Coronary artery (tissue), 2 donors: ENCODE measurements around the gene QPRT.
A peak's percentile ranks its signal among the peaks of the same experiment; 100 is the strongest.
"Not testable (repeated sequence)": the region's sequence is repeated elsewhere in the genome, so short reads cannot be mapped to it uniquely, and the experiment has no call there.

Experiments used
- DNase-seq: peaks from one replicate; pipeline ENCODE4 v3.0.0-alpha.2; 2017; ENCODE audit warnings: low spot score
- H3K27ac ChIP-seq, 2 donors: fragments of 200-600 bp; sonication (generic); one replicate each; pipeline ENCODE4 v1.5.1; 2016 to 2019
- H3K4me3 ChIP-seq: fragments of 200-600 bp; sonication (generic); 2 replicates; pipeline ENCODE4 v1.5.1; 2016; ENCODE audit warnings: mild to moderate bottlenecking, moderate library complexity
- TF ChIP-seq, protein P1 (sequence below): fragments of 200-600 bp; sonication (generic); IDR thresholded peaks from one replicate; pipeline ENCODE4 v1.5.1; 2019; ENCODE audit warnings: antibody characterized with exemption

The QPRT gene

DNA sequence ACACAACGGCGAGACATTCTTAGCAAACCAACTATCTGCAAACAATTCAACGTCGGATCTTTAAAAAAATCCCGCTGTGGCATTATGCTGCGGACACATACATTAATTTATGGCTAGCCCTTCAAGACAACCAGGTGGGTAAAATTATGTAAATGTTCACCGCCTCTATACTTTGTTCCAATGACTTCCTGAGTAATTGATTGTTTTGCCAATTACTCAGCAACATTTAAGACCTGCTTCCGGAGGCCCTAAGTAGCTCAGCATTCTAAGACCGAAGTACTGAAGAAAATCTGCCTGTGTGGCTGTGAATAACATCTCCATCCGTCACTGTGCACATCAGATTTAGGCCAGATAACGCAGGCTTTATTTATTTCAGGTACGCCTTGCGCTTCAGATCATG is 23.3 kb downstream of the QPRT start:
- no peak for DNase-seq
- Histone ChIP-seq H3K4me3 (no peak overlapping the region), H3K27ac (no peak overlapping the region)
- TF ChIP-seq, protein P1, sequence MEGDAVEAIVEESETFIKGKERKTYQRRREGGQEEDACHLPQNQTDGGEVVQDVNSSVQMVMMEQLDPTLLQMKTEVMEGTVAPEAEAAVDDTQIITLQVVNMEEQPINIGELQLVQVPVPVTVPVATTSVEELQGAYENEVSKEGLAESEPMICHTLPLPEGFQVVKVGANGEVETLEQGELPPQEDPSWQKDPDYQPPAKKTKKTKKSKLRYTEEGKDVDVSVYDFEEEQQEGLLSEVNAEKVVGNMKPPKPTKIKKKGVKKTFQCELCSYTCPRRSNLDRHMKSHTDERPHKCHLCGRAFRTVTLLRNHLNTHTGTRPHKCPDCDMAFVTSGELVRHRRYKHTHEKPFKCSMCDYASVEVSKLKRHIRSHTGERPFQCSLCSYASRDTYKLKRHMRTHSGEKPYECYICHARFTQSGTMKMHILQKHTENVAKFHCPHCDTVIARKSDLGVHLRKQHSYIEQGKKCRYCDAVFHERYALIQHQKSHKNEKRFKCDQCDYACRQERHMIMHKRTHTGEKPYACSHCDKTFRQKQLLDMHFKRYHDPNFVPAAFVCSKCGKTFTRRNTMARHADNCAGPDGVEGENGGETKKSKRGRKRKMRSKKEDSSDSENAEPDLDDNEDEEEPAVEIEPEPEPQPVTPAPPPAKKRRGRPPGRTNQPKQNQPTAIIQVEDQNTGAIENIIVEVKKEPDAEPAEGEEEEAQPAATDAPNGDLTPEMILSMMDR = no peak

DNA sequence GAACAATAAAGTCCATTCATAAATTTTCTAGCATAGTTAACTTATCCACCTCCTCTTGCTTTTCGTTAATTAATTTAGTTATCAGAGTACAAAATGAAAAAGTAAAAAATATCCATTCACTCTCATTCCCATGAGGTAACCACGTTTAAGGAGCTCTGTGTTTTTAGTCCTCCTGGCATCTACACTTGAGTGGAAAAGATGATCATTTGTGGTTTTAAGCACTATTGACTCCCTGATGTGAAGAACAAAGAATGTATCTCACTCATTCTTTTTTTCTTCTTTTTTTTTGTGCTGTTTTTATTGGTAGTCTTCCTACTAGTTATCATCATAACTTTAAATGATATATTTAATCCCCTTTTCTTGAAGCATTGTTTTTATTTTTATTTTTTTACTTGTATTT is 26.1 kb downstream of the QPRT start:
- no peak for DNase-seq
- no peak overlapping the region for H3K4me3 ChIP-seq
- H3K27ac ChIP-seq = no peak overlapping the region
- TF ChIP-seq, protein P1 = no peak

DNA sequence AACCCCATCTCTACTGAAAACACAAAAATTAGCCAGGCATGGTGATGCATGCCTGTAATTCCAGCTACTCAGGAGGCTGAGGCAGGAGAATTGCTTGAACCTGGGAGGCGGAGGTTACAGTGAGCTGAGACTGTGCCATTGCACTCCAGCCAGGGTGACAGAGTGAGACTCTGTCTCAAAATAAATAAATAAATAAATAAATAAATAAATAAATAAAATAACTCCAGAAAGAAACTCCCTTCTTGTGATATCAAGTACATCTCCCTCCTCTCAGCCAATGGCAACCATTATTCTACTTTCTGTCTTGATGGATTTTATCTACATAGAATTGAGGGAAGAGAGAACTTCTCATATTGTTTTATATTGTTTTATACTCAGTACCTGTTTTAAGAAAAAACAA is 28.2 kb downstream of the QPRT start:
- not testable (repeated sequence) for H3K4me3 ChIP-seq, DNase-seq, H3K27ac ChIP-seq

DNA sequence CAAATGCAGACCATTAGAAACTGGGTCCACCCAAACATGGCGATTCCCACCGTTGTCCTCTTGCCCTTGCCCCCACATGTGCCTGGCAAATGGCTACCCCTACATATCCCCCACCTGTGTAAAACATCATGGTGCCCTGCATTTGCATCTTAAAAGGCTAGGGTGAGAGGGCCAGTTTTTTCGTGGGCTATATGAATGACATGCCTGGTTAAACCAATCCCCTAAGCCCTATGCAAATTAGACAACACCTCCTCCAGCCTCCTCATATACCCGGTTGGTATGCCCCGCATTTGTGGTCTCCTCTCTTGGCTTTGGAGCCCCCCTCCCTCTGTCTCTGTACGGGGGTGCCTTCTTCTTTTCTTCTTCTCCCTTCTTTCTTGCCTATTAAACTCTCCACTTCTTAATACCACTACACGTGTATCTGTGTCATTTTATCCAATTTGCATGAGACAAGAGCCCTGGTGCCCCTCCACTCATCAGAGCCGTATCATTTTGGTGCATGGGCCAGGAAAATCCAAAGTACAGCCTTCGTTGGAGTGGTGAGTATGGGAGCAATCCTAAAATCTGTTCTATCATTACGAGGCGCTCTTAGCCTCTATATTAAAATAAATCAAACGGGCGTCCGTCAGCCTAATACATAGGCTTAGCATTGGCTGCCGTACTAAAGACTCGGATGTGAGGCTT is 30.1 kb downstream of the QPRT start:
- TF ChIP-seq, protein P1 = no peak
- H3K27ac ChIP-seq = no peak overlapping the region
- no peak overlapping the region for H3K4me3 ChIP-seq
- no peak for DNase-seq

DNA sequence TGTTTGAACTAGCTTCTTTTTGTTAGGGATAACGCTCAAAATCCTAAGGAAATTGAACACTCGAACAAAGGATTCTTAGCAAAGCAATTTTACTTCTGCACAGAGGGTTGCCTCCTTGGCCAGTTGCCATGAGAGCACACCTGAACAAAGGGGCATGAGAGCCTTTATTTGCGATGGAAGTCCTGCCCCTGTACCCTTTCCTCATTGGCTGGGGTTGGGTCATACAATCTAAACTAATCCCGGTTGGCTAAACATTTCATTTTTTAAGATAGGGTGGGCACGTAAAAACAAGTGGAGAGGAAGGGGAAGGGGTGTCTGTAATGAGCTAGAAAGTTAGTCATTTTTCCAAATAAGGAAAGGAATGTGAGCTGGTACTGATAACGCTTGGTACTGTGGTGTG is 30.7 kb downstream of the QPRT start:
- not testable (repeated sequence) for H3K4me3 ChIP-seq, H3K27ac ChIP-seq, DNase-seq

DNA sequence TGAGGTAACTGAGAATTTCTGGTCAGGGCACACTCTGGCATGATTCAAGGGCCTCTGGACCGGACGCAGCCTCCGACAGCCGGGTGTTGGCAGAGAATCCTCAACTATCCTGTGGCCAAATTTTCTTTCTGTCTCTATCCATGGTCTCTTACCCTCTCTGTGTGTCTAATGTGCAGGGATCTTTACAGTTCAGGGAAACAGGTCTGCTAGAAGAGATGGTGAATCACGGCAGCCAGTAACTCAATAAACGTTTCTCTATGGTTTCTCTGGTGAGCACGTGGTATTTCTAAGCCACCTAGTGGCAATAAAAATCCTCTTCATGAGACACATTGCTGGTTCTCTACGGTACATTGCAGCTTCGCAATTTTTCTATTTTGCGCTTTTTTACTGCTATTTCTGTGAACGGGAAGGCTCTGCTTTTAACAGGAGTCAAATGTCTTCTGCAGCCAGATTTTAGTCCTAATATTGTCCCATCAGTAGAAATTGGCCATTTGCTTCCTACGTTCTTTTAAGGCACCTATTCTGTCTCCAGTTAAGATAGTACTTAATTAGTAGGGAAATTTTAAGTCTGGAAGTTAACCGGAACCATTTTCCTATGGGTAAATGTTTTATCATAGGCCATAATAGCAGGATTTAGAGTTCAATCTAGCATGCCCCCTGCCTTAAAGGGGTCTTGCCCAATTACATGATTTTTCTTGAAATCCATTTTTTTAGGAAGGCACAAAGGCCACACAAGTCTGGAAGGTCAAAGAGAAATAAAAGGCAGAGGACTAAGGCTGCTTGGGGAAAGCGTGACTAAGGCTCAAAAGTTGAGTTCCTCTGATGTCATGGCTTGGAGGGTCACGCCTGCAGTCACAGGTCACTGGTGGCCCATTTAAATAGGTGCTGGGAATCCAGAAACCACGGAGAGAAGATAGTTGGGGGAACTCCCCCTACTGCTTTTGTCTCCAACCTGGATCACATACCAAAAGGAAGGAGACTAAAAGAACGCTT is 31.5 kb downstream of the QPRT start:
- TF ChIP-seq, protein P1 = peak; percentile 28
- no peak overlapping the region for H3K4me3 ChIP-seq
- no peak overlapping the region for H3K27ac ChIP-seq
- no peak for DNase-seq

DNA sequence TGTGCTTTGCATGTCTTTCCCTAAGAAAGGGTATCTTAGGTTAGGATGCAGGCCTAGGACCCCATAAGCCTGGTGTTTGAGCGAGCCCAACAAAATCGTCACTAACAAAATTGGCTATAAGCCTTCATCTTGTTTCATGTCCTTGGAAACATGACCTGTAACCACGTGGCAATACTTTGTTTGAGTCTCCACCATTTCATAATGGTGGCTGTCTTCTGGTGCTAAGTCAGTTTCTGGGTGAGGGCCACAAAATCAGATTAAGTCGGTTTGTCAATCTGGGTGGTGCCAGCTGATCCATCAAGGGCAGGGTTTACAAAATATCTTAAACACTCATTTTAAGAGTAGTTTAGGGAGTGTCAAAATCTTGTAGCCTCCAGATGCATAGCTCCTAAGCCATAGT is 33.8 kb downstream of the QPRT start:
- Histone ChIP-seq H3K27ac (no peak overlapping the region), H3K4me3 (no peak overlapping the region)
- TF ChIP-seq, protein P1 = no peak
- DNase-seq = no peak

DNA sequence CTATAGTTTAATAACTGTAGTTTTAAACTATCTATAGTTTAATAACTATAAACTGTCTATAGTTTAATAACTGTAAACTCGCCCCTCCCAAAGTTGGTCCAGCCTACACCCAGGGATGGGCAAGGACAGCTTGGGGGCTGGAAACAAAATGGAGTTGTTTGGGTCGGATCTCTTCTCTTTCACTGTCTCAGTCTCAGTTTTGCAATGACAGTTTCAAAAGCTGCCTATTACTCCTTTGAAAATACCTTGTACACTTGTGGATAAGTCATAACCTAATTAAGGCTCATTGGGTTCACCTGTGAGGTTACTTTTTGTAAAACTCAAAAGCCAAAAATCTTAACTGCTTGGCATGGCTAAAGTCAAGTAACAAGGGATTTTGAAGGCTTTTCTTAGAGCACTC is 35.4 kb downstream of the QPRT start:
- Histone ChIP-seq H3K27ac (no peak overlapping the region), H3K4me3 (no peak overlapping the region)
- no peak for DNase-seq
- TF ChIP-seq, protein P1 = no peak
